CD4-positive, alpha-beta T cell treated with Interleukin-17A for 4 hours (primary cell): ENCODE data around the gene ERICH6B.

ENCODE experiments used
- DNase-seq: peaks from one replicate; pipeline ENCODE4 v3.0.0-alpha.2; 2020; ENCODE audit warnings: mixed read lengths

ERICH6B gene

GRCh38 chr13:45598597-45598996 lies 16.9 kb downstream of the ERICH6B start:
- DNase-seq, result no peak

GRCh38 chr13:45596800-45597475 lies 18.6 kb downstream of the ERICH6B start:
- DNase-seq, result no peak

- no peak for DNase-seq
Measured at GRCh38 chr13:45595965-45596364, 19.6 kb downstream of the ERICH6B start.

- DNase-seq, result no peak
Measured at GRCh38 chr13:45594764-45595163, 20.8 kb downstream of the ERICH6B start.

- no peak for DNase-seq
Measured at GRCh38 chr13:45594227-45594626, 21.3 kb downstream of the ERICH6B start.

- DNase-seq, result no peak
Measured at GRCh38 chr13:45592758-45593157, 22.8 kb downstream of the ERICH6B start.

GRCh38 chr13:45590066-45590465 lies 25.5 kb downstream of the ERICH6B start:
- no peak for DNase-seq

GRCh38 chr13:45587897-45588296 lies 27.6 kb downstream of the ERICH6B start:
- no peak for DNase-seq

- no peak for DNase-seq
Measured at GRCh38 chr13:45584816-45585215, 30.7 kb downstream of the ERICH6B start.

- no peak for DNase-seq
Measured at GRCh38 chr13:45582408-45583076, 33.0 kb downstream of the ERICH6B start.

GRCh38 chr13:45576466-45576865 lies 39.1 kb downstream of the ERICH6B start:
- no peak for DNase-seq

GRCh38 chr13:45575830-45576180 lies 39.7 kb downstream of the ERICH6B start:
- DNase-seq, result no peak

- no peak for DNase-seq
Measured at GRCh38 chr13:45575146-45575829, 40.3 kb downstream of the ERICH6B start.

- no peak for DNase-seq
Measured at GRCh38 chr13:45565331-45565730, 50.2 kb downstream of the ERICH6B start.

- DNase-seq, result no peak
Measured at GRCh38 chr13:45564133-45564776, 51.3 kb downstream of the ERICH6B start.

- no peak for DNase-seq
Measured at GRCh38 chr13:45554604-45555109, 60.9 kb downstream of the ERICH6B start.

- DNase-seq, result no peak
Measured at GRCh38 chr13:45548281-45548680, 67.3 kb downstream of the ERICH6B start.

- no peak for DNase-seq
Measured at GRCh38 chr13:45546410-45546765, 69.2 kb downstream of the ERICH6B start.

- no peak for DNase-seq
Measured at GRCh38 chr13:45545686-45546409, 69.7 kb downstream of the ERICH6B start.

GRCh38 chr13:45544520-45544919 lies 71.0 kb downstream of the ERICH6B start:
- DNase-seq, result no peak

GRCh38 chr13:45542878-45543277 lies 72.7 kb downstream of the ERICH6B start:
- DNase-seq, result no peak

GRCh38 chr13:45542391-45542790 lies 73.1 kb downstream of the ERICH6B start:
- DNase-seq, result no peak

- DNase-seq, result no peak
Measured at GRCh38 chr13:45541806-45542205, 73.7 kb downstream of the ERICH6B start.
